Prostate gland (tissue), 2 donors: ENCODE measurements around the gene ARHGEF28. TPM values are rescaled to one million over a fixed set of nuclear protein-coding genes. Genes with fewer than 3 reads are reported as not detected.

ENCODE experiments used
- DNase-seq: peaks from one replicate; pipeline ENCODE4 v3.0.0-alpha.2; 2019; ENCODE audit warnings: low spot score
- H3K27ac ChIP-seq, 2 donors: fragments of 200-600 bp; sonication (generic); 2 replicates each; pipeline ENCODE4 v1.5.1; 2017 to 2019
- H3K27me3 ChIP-seq: fragments of 200-600 bp; sonication (generic); replicated peaks from 2 replicates; pipeline ENCODE4 v1.5.1; 2019; ENCODE audit not compliant: insufficient read depth
- H3K36me3 ChIP-seq, 2 donors: fragments of 200-600 bp; sonication (generic); 1 replicate in 1 of 2; 2 replicates in 1 of 2; pipeline versions ENCODE4 v1.5.1 to v1.8.1; 2017 to 2019
- H3K4me1 ChIP-seq: fragments of 200-600 bp; sonication (generic); replicated peaks from 2 replicates; pipeline ENCODE4 v1.5.1; 2019
- H3K4me3 ChIP-seq, 2 donors: fragments of 200-600 bp; sonication (generic); 2 replicates each; pipeline ENCODE4 v1.5.1; 2017 to 2019
- H3K9me3 ChIP-seq: fragments of 200-600 bp; sonication (generic); 2 replicates; pipeline ENCODE4 v1.5.1; 2017
- CTCF ChIP-seq, 4 experiments: fragments of 200-600 bp in 2 of 4; fragments of 450-650 bp in 2 of 4; sonication (generic) in 2 of 4; IDR thresholded peaks; 1 replicate in 3 of 4; 2 replicates in 1 of 4; pipeline ENCODE4 v1.5.1; 2016 to 2019; ENCODE audit warnings: antibody characterized with exemption in 4 of 4, mild to moderate bottlenecking in 2 of 4, moderate library complexity in 2 of 4
- POLR2A ChIP-seq: fragments of 450-650 bp; IDR thresholded peaks from one replicate; pipeline ENCODE4 v1.6.1; 2016; ENCODE audit warnings: antibody characterized with exemption, mild to moderate bottlenecking
- POLR2AphosphoS5 ChIP-seq: sonication (generic); formaldehyde crosslinking; IDR thresholded peaks from one replicate; pipeline ENCODE4 v1.6.1; 2017; ENCODE audit warnings: antibody characterized with exemption
- WGBS: methylation state at CpG from one replicate; pipeline ENCODE4 v1.1.5; 2018; 5-methylcytosine and 5-hydroxymethylcytosine counted together
- intact Hi-C: fragments of 100-400 bp; cut with DNase I; formaldehyde crosslinking; loops from one replicate; pipeline ENCODE4 v1.14.2; 2022
- total RNA-seq, 2 donors: library from RNA; depleted of rRNA; stranded (reverse); fragments of >200 nt; gene quantifications; one replicate each; pipeline ENCODE4 v1.1.0, GENCODE V29; 2016

The ARHGEF28 gene
- total RNA-seq, 2 donors from 2014 or later = 18.9 to 28.3 TPM

- no peak for DNase-seq
- TF ChIP-seq POLR2A (no peak), CTCF (IDR thresholded peaks at IDR 0.05) (no peak), POLR2AphosphoS5 (no peak)
- Histone ChIP-seq H3K4me1 (no peaks in the 10 kb centered on the region), H3K4me3 (no peak overlapping the region), H3K9me3 (no peaks in the 10 kb centered on the region), H3K36me3 (no peaks in the 10 kb centered on the region), H3K27ac (no peak overlapping the region), H3K27me3 (no peaks in the 10 kb centered on the region)
- intact Hi-C loops = no loop called here
These were observed 236.8 kb downstream of the ARHGEF28 start for GRCh38 chr5:73862796-73863195.

GRCh38 chr5:73863876-73864275 is 237.9 kb downstream of the ARHGEF28 start:
- Histone ChIP-seq H3K36me3 (no peaks in the 10 kb centered on the region), H3K9me3 (no peaks in the 10 kb centered on the region), H3K27ac (no peak overlapping the region), H3K27me3 (no peaks in the 10 kb centered on the region), H3K4me1 (no peaks in the 10 kb centered on the region), H3K4me3 (no peak overlapping the region)
- TF ChIP-seq CTCF (IDR thresholded peaks at IDR 0.05) (no peak), POLR2AphosphoS5 (no peak), POLR2A (no peak)
- 86% methylated on average over 3 of the region's 3 CpGs for WGBS
- intact Hi-C loops = no loop called here
- DNase-seq = no peak

GRCh38 chr5:73865315-73865714 is 239.3 kb downstream of the ARHGEF28 start:
- Histone ChIP-seq H3K27ac (no peak overlapping the region), H3K27me3 (no peaks in the 10 kb centered on the region), H3K36me3 (no peaks in the 10 kb centered on the region), H3K4me1 (no peaks in the 10 kb centered on the region), H3K9me3 (no peaks in the 10 kb centered on the region), H3K4me3 (no peak overlapping the region)
- 84% methylated on average over 1 of the region's 1 CpG for WGBS
- intact Hi-C loops = no loop called here
- TF ChIP-seq POLR2A (no peak), POLR2AphosphoS5 (no peak), CTCF (IDR thresholded peaks at IDR 0.05) (no peak)
- DNase-seq = no peak

- DNase-seq = no peak
- Histone ChIP-seq H3K27ac (no peak overlapping the region), H3K27me3 (no peaks in the 10 kb centered on the region), H3K4me1 (no peaks in the 10 kb centered on the region), H3K36me3 (no peaks in the 10 kb centered on the region), H3K9me3 (no peaks in the 10 kb centered on the region), H3K4me3 (no peak overlapping the region)
- WGBS = 79% methylated on average over 5 of the region's 5 CpGs
- no peak for TF ChIP-seq CTCF (IDR thresholded peaks at IDR 0.05)
- no peak for TF ChIP-seq POLR2AphosphoS5
- TF ChIP-seq POLR2A = no peak
- intact Hi-C loops = no loop called here
These were observed 241.6 kb downstream of the ARHGEF28 start for GRCh38 chr5:73867345-73868335.

GRCh38 chr5:73883646-73884045 is 257.6 kb downstream of the ARHGEF28 start:
- no peaks in the 10 kb centered on the region for H3K36me3 ChIP-seq
- DNase-seq = no peak
- no peaks in the 10 kb centered on the region for H3K9me3 ChIP-seq
- H3K27ac ChIP-seq = no peak overlapping the region
- no peak overlapping the region for H3K4me3 ChIP-seq
- intact Hi-C loops = no loop called here
- no peaks in the 10 kb centered on the region for H3K4me1 ChIP-seq
- H3K27me3 ChIP-seq = no peaks in the 10 kb centered on the region
- no peak for TF ChIP-seq POLR2AphosphoS5
- TF ChIP-seq CTCF (IDR thresholded peaks at IDR 0.05) = no peak
- TF ChIP-seq POLR2A = no peak
- 93% methylated on average over 7 of the region's 7 CpGs for WGBS
